Activated T-helper 17 cell treated with anti-CD3 and anti-CD28 coated beads, Interleukin-2, amount 50 U/mL, for 72 hours (primary cell): ENCODE data around the gene ATP11A. TPM values are rescaled to one million over a fixed set of nuclear protein-coding genes. Genes with fewer than 3 reads are reported as not detected.

Source experiments
- total RNA-seq, 2 donors: library from RNA; stranded (reverse); gene quantifications; one replicate each; pipeline ENCODE4 v1.2.3, GENCODE V29; 2022

Gene ATP11A
- total RNA-seq, 2 donors from 2014 or later: 39.7 to 48.6 TPM

Other genes starting within 250 kb of the ATP11A start
- gene TUBGCP3, start 101.9 kb upstream of the ATP11A start, total RNA-seq: 10 to 100 TPM; 31.3 to 46.4 TPM